Measurements from ENCODE around the gene ZNF654. TPM values are rescaled to one million over a fixed set of nuclear protein-coding genes. Genes with fewer than 3 reads are reported as not detected.

Gene ZNF654
- total and polyA plus RNA-seq, 2 donors (not counting 3 experiments of a cell fraction or from before 2014, with no cell fraction given) = 2.9 to 14.6 TPM

DNA sequence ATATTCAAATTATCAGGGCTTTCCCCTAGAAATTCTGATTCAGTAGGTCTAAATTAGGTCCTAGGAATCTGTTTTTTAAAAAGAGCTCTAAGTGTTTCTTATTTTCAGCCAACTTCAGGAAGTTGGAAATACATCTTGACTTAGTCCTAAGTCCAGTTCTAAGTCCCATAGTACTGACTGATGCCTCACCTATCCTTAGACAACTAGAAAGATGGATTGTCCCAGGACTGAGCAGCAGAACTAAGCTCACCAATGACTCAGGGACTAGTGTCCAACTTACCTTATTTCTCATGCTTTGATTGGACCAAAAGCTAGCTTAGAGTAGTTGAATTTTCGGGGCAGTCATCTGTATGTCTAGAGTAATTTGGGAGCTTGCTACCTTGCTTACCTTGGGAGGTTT, 64.5 kb downstream of the ZNF654 start:
- Histone ChIP-seq H3K27ac (ENCODE audit: insufficient read depth, low read depth, low read length) (no peak overlapping the region), H3K9me3 (replicated peaks; ENCODE audit: control insufficient read depth, insufficient read depth, low read length) (no peaks in the 10 kb centered on the region), H2AFZ (ENCODE audit: low read depth, low read length) (no peak overlapping the region), H3K4me2 (ENCODE audit: insufficient read depth, low read length) (no peak overlapping the region), H3K27me3 (ENCODE audit: control insufficient read depth in 2 of 2, insufficient read depth in 2 of 2, low read length in 2 of 2) (no peaks in the 10 kb centered on the region), H4K20me1 (replicated peaks; ENCODE audit: control insufficient read depth, extremely low read depth, insufficient read depth, low read length) (peaks cover 2% of the 10 kb centered on the region), H3K9ac (replicated peaks; ENCODE audit: extremely low read depth, insufficient read depth, low read length) (no peak overlapping the region), H3K4me1 (ENCODE audit: control insufficient read depth, extremely low read depth, insufficient read depth, low read length) (no peaks in the 10 kb centered on the region), H3K79me2 (ENCODE audit: control insufficient read depth, insufficient read depth, low read length) (peaks cover 8% of the 10 kb centered on the region), H3K36me3 (ENCODE audit: control insufficient read depth in 2 of 2, extremely low read depth in 1 of 2, insufficient read depth in 2 of 2, low read length in 2 of 2) (no peaks in the 10 kb centered on the region), H3K9me1 (replicated peaks; ENCODE audit: control insufficient read depth, extremely low read depth, insufficient read depth, low read length) (no peaks in the 10 kb centered on the region), H3K4me3 (replicated peaks in 1 of 3; ENCODE audit: insufficient read depth in 1 of 3, low read depth in 1 of 3, low read length in 3 of 3) (no peak overlapping the region)
- CTCF ChIA-PET = interaction anchor here (0.8 to 4.5 kb wide), 3 partner anchors 11 to 773 kb away, joined by 3 to 37 read pairs (median 4); no protein-coding TSS in a partner anchor
- dilution Hi-C loops (cut with MboI; ENCODE audit: extremely low pct_ligation_motif_present, low sequenced_read_pairs) (no loop called here), intact Hi-C loops (cut with micrococcal nuclease) (loop anchor here (5.0 kb wide), 1 partner anchor 771 kb away; no protein-coding TSS in a partner anchor)
- no TSS peak for BruUV-seq (replicated peaks)
- POLR2A ChIA-PET = no interaction called here
- no peak for TF ChIP-seq POLR2A (IDR thresholded peaks at IDR 0.05; ENCODE audit: low read depth, low read length)
- TF ChIP-seq JUN (IDR thresholded peaks at IDR 0.05; ENCODE audit: borderline replicate concordance, insufficient read depth, insufficient read length, low read depth) = no peak
- TF ChIP-seq GATA2 (IDR thresholded peaks at IDR 0.05; ENCODE audit: insufficient read depth, insufficient read length, low read depth, low read length) = no peak
- TF ChIP-seq POLR2AphosphoS5 (IDR thresholded peaks at IDR 0.05; ENCODE audit: insufficient read depth, low read depth, low read length) = no peak
- TF ChIP-seq MYC (IDR thresholded peaks at IDR 0.05; ENCODE audit: low read depth, low read length) = no peak
- TF ChIP-seq FOS (IDR thresholded peaks at IDR 0.05; ENCODE audit: borderline replicate concordance, insufficient read depth, low read length) = no peak
- TF ChIP-seq, protein P1, sequence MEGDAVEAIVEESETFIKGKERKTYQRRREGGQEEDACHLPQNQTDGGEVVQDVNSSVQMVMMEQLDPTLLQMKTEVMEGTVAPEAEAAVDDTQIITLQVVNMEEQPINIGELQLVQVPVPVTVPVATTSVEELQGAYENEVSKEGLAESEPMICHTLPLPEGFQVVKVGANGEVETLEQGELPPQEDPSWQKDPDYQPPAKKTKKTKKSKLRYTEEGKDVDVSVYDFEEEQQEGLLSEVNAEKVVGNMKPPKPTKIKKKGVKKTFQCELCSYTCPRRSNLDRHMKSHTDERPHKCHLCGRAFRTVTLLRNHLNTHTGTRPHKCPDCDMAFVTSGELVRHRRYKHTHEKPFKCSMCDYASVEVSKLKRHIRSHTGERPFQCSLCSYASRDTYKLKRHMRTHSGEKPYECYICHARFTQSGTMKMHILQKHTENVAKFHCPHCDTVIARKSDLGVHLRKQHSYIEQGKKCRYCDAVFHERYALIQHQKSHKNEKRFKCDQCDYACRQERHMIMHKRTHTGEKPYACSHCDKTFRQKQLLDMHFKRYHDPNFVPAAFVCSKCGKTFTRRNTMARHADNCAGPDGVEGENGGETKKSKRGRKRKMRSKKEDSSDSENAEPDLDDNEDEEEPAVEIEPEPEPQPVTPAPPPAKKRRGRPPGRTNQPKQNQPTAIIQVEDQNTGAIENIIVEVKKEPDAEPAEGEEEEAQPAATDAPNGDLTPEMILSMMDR (IDR thresholded peaks at IDR 0.05; ENCODE audit: extremely low read depth in 1 of 2, insufficient read depth in 1 of 2, low read depth in 1 of 2, low read length in 2 of 2) = no peak
- TF ChIP-seq, protein P2, sequence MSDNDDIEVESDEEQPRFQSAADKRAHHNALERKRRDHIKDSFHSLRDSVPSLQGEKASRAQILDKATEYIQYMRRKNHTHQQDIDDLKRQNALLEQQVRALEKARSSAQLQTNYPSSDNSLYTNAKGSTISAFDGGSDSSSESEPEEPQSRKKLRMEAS (IDR thresholded peaks at IDR 0.05; ENCODE audit: insufficient read depth, insufficient read length) = no peak
- TF ChIP-seq EZH2 (IDR thresholded peaks at IDR 0.05; ENCODE audit: borderline replicate concordance, low read depth, low read length, severe bottlenecking) = no peak
- FAIRE-seq (no peak), DNase-seq (ENCODE audit: low read depth, low spot score) (no peak)

All from endothelial cell of umbilical vein (primary cell).